ENCODE data around the gene SDR42E1. TPM values are rescaled to one million over a fixed set of nuclear protein-coding genes. Genes with fewer than 3 reads are reported as not detected.

The SDR42E1 gene
- total RNA-seq, 2 experiments from 2014 or later = 12.0 to 12.4 TPM

GRCh38 chr16:81956213-81956948, 54.9 kb downstream of the SDR42E1 start:
- no peak for DNase-seq
- Mint-ChIP-seq H3K27ac (no peak overlapping the region), H3K27me3 (ENCODE audit: low read depth) (no peaks in the 10 kb centered on the region), H3K9me3 (ENCODE audit: insufficient read depth) (peaks cover 1% of the 10 kb centered on the region), H3K4me3 (no peak overlapping the region), H3K4me1 (ENCODE audit: low read depth) (no peaks in the 10 kb centered on the region), H3K36me3 (ENCODE audit: low read depth) (no peaks in the 10 kb centered on the region)
- ChIA-PET CTCF (no interaction called here), POLR2A (no interaction called here)
- ATAC-seq = no peak

GRCh38 chr16:81951564-81951963, 59.7 kb downstream of the SDR42E1 start:
- H3K4me3 Mint-ChIP-seq = no peak overlapping the region
- no peaks in the 10 kb centered on the region for H3K27me3 Mint-ChIP-seq (ENCODE audit: low read depth)
- no peaks in the 10 kb centered on the region for H3K4me1 Mint-ChIP-seq (ENCODE audit: low read depth)
- POLR2A ChIA-PET = no interaction called here
- no peak for DNase-seq
- CTCF ChIA-PET = interaction anchor here (0.7 kb wide), 1 partner anchor 10 kb away, joined by 3 read pairs; no protein-coding TSS in a partner anchor
- H3K27ac Mint-ChIP-seq = no peak overlapping the region
- no peaks in the 10 kb centered on the region for H3K36me3 Mint-ChIP-seq (ENCODE audit: low read depth)
- ATAC-seq = no peak
- peaks cover 6% of the 10 kb centered on the region for H3K9me3 Mint-ChIP-seq (ENCODE audit: insufficient read depth)

- no peak overlapping the region for H3K4me3 Mint-ChIP-seq
- ChIA-PET CTCF (interaction anchor here (1.0 kb wide), 1 partner anchor 284 kb away, joined by 3 read pairs; no protein-coding TSS in a partner anchor), POLR2A (no interaction called here)
- ATAC-seq (no peak), DNase-seq (no peak)
- no peaks in the 10 kb centered on the region for H3K27me3 Mint-ChIP-seq (ENCODE audit: low read depth)
- H3K4me1 Mint-ChIP-seq (ENCODE audit: low read depth) = no peaks in the 10 kb centered on the region
- peaks cover 3% of the 10 kb centered on the region for H3K9me3 Mint-ChIP-seq (ENCODE audit: insufficient read depth)
- no peak overlapping the region for H3K27ac Mint-ChIP-seq
- no peaks in the 10 kb centered on the region for H3K36me3 Mint-ChIP-seq (ENCODE audit: low read depth)
These were observed 65.1 kb downstream of the SDR42E1 start for GRCh38 chr16:81946206-81946605.

DNA sequence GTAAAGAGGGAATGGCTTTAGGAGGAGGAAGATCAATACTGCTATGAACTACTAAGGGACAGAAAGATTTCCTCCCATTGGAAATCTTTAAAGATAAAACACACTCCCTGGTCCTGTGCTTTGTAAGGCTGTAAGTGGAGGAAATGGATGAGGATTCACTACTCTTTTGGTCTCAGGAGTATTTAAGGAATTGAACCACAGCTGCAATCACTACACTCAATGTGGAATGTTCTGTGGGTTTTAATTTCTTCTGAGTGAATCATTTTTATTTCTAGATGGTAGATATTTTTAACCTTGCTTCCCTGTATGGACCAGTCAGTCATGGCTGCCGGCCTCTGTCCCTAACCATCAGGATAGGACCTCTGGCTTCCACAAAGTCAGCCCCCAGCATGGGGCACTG, 65.6 kb downstream of the SDR42E1 start:
- Mint-ChIP-seq H3K4me3 (no peak overlapping the region), H3K9me3 (ENCODE audit: insufficient read depth) (no peaks in the 10 kb centered on the region), H3K27ac (no peak overlapping the region), H3K27me3 (ENCODE audit: low read depth) (no peaks in the 10 kb centered on the region), H3K36me3 (ENCODE audit: low read depth) (no peaks in the 10 kb centered on the region), H3K4me1 (ENCODE audit: low read depth) (peaks cover 2% of the 10 kb centered on the region)
- DNase-seq (no peak), ATAC-seq (no peak)
- POLR2A ChIA-PET = no interaction called here
- CTCF ChIA-PET = interaction anchor here (1.0 kb wide), 1 partner anchor 284 kb away, joined by 3 read pairs; no protein-coding TSS in a partner anchor

DNA sequence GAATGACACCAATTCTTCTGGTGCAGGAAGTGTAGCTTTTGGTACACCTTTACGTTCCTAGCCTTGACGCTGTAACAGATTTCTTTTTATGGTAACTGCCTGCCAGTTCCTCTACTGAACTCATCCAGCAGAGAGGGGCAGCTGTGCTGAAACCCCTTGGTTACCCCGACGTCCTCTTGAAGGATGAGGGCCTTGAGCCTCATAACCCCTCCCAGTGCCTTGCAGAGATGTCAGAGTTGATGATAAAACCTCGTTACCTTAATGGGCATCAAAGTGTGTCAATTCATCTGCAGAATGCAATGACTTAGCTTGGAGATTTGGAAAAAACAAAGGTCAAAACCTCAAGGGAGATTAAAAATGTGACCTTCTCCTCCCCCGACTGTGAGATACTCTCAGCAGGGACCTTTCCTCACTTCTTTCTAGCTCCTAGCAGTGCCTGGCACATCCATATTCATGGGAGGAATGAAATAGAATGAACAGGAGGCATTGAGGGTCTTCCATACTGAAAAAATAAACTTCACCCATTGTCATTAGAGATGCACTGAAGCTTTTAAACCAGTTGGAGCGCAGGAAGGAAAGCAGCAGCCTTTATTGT, 69.2 kb downstream of the SDR42E1 start:
- Mint-ChIP-seq H3K4me1 (ENCODE audit: low read depth) (peaks cover 2% of the 10 kb centered on the region), H3K27ac (no peak overlapping the region), H3K9me3 (ENCODE audit: insufficient read depth) (no peaks in the 10 kb centered on the region), H3K4me3 (no peak overlapping the region), H3K27me3 (ENCODE audit: low read depth) (no peaks in the 10 kb centered on the region), H3K36me3 (ENCODE audit: low read depth) (no peaks in the 10 kb centered on the region)
- ChIA-PET POLR2A (no interaction called here), CTCF (interaction anchor here (1.6 to 3.9 kb wide), 2 partner anchors 289 to 321 kb away, joined by 5 to 28 read pairs; no protein-coding TSS in a partner anchor)
- ATAC-seq (no peak), DNase-seq (no peak)

GRCh38 chr16:81940781-81941560, 70.3 kb downstream of the SDR42E1 start:
- Mint-ChIP-seq H3K4me3 (no peak overlapping the region), H3K36me3 (ENCODE audit: low read depth) (no peaks in the 10 kb centered on the region), H3K27me3 (ENCODE audit: low read depth) (no peaks in the 10 kb centered on the region), H3K9me3 (ENCODE audit: insufficient read depth) (no peaks in the 10 kb centered on the region), H3K27ac (no peak overlapping the region), H3K4me1 (ENCODE audit: low read depth) (peaks cover 2% of the 10 kb centered on the region)
- no peak for DNase-seq
- POLR2A ChIA-PET = no interaction called here
- ATAC-seq = no peak
- CTCF ChIA-PET = interaction anchor here (0.8 to 3.9 kb wide), 5 partner anchors 10 to 296 kb away, joined by 3 to 28 read pairs (median 4); no protein-coding TSS in a partner anchor

GRCh38 chr16:81939164-81940056, 71.9 kb downstream of the SDR42E1 start:
- DNase-seq (no peak), ATAC-seq (no peak)
- Mint-ChIP-seq H3K4me1 (ENCODE audit: low read depth) (peaks cover 2% of the 10 kb centered on the region), H3K9me3 (ENCODE audit: insufficient read depth) (no peaks in the 10 kb centered on the region), H3K4me3 (no peak overlapping the region), H3K27ac (no peak overlapping the region), H3K36me3 (ENCODE audit: low read depth) (no peaks in the 10 kb centered on the region), H3K27me3 (ENCODE audit: low read depth) (no peaks in the 10 kb centered on the region)
- CTCF ChIA-PET = interaction anchor here (1.0 to 3.9 kb wide), 3 partner anchors 14 to 298 kb away, joined by 3 to 28 read pairs (median 4); no protein-coding TSS in a partner anchor
- POLR2A ChIA-PET = no interaction called here

Other genes with a start within 250 kb of the SDR42E1 start
- gene PLCG2, start 232.2 kb downstream of the SDR42E1 start, total RNA-seq = 10 to 100 TPM; 10.1 to 11.1 TPM
- gene HSD17B2, start 23.8 kb upstream of the SDR42E1 start, total RNA-seq = not detected
- 10 to 100 TPM; 44.5 to 44.8 TPM for gene MPHOSPH6, start 158.8 kb upstream of the SDR42E1 start, total RNA-seq

All from activated CD8-positive, alpha-beta T cell treated with anti-CD3 and anti-CD28 coated beads, Interleukin-2, amount 10 ng/mL, durations not matched to agents 7 days and 5 days (primary cell).